Tibial nerve (tissue), 4 donors: ENCODE data around the gene ZNF775. TPM values are rescaled to one million over a fixed set of nuclear protein-coding genes. Genes with fewer than 3 reads are reported as not detected.

Source experiments
- DNase-seq, 2 donors: peaks; one replicate each; pipeline ENCODE4 v3.0.0-alpha.2; 2019; ENCODE audit warnings: low spot score in 2 of 2
- H3K27ac ChIP-seq, 4 donors: fragments of 200-600 bp; sonication (generic) in 3 of 4; one replicate each; pipeline ENCODE4 v1.5.1; 2017 to 2019; ENCODE audit warnings: mild to moderate bottlenecking in 1 of 4
- H3K27me3 ChIP-seq, 2 donors: fragments of 200-600 bp; sonication (generic) in 1 of 2; one replicate each; pipeline versions ENCODE4 v1.5.1 to v1.6.0; 2017 to 2019
- H3K36me3 ChIP-seq, 3 donors: fragments of 200-600 bp; sonication (generic); one replicate each; pipeline ENCODE4 v1.5.1; 2018 to 2019
- H3K4me1 ChIP-seq, 4 donors: fragments of 200-600 bp; sonication (generic) in 3 of 4; one replicate each; pipeline ENCODE4 v1.5.1; 2017 to 2019
- H3K4me3 ChIP-seq, 4 donors: fragments of 200-600 bp; sonication (generic) in 3 of 4; one replicate each; pipeline ENCODE4 v1.5.1; 2017 to 2019; ENCODE audit warnings: mild to moderate bottlenecking in 1 of 4, moderate library complexity in 1 of 4
- H3K9me3 ChIP-seq, 4 donors: fragments of 200-600 bp; sonication (generic) in 3 of 4; one replicate each; pipeline ENCODE4 v1.5.1; 2017 to 2019
- CTCF ChIP-seq, 5 experiments: fragments of 200-600 bp in 3 of 5; fragments of 450-650 bp in 2 of 5; sonication (generic) in 3 of 5; IDR thresholded peaks; one replicate each; pipeline ENCODE4 v1.5.1; 2016 to 2019; ENCODE audit warnings: antibody characterized with exemption in 5 of 5, mild to moderate bottlenecking in 3 of 5, moderate library complexity in 2 of 5
- EP300 ChIP-seq, 2 donors: sonication (generic); formaldehyde crosslinking; IDR thresholded peaks; one replicate each; pipeline ENCODE4 v1.6.1; 2017; ENCODE audit warnings: antibody characterized with exemption in 2 of 2, mild to moderate bottlenecking in 1 of 2
- POLR2A ChIP-seq, 2 donors: fragments of 450-650 bp; IDR thresholded peaks; one replicate each; pipeline ENCODE4 v1.6.1; 2017; ENCODE audit warnings: antibody characterized with exemption in 2 of 2, mild to moderate bottlenecking in 2 of 2, moderate library complexity in 2 of 2
- WGBS, 2 donors: methylation state at CpG; one replicate each; pipeline ENCODE4 v1.1.5; 2018; 5-methylcytosine and 5-hydroxymethylcytosine counted together
- total RNA-seq, 4 donors: library from RNA; depleted of rRNA; stranded (reverse); fragments of >200 nt; gene quantifications; one replicate each; pipeline ENCODE4 v1.1.0, GENCODE V29; 2016

ZNF775 gene
- total RNA-seq, 4 donors from 2014 or later = 5.9 to 14.3 (median 11.6) TPM

GRCh38 chr7:150359622-150360362, 19.3 kb upstream of the ZNF775 start:
- H3K27ac ChIP-seq = no peak overlapping the region
- no peaks in the 10 kb centered on the region for H3K36me3 ChIP-seq
- H3K4me3 ChIP-seq = no peak overlapping the region
- peaks cover 0 to 4% (median 2%) of the 10 kb centered on the region in 4 donors for H3K4me1 ChIP-seq
- 93 to 97% methylated on average over 2 of the region's 2 CpGs for WGBS, 2 donors
- TF ChIP-seq EP300 (IDR thresholded peaks at IDR 0.05) (no peak), CTCF (IDR thresholded peaks at IDR 0.05) (no peak), POLR2A (IDR thresholded peaks at IDR 0.05) (no peak)
- no peak for DNase-seq
- H3K9me3 ChIP-seq = no peaks in the 10 kb centered on the region
- no peaks in the 10 kb centered on the region for H3K27me3 ChIP-seq

GRCh38 chr7:150360363-150361058, 18.6 kb upstream of the ZNF775 start:
- Histone ChIP-seq H3K27ac (no peak overlapping the region), H3K4me3 (no peak overlapping the region)

GRCh38 chr7:150361402-150361801, 17.7 kb upstream of the ZNF775 start:
- WGBS, 2 donors = 60 to 67% methylated on average over 7 of the region's 7 CpGs
- Histone ChIP-seq H3K27ac (no peak overlapping the region), H3K27me3 (no peaks in the 10 kb centered on the region), H3K4me3 (no peak overlapping the region), H3K4me1 (peaks cover 0 to 4% (median 2%) of the 10 kb centered on the region in 4 donors), H3K9me3 (no peaks in the 10 kb centered on the region), H3K36me3 (no peaks in the 10 kb centered on the region)
- TF ChIP-seq CTCF (IDR thresholded peaks at IDR 0.05) = no peak
- DNase-seq = no peak

More at GRCh38 chr7:150360363-150361058, 18.6 kb upstream of the ZNF775 start:
- Histone ChIP-seq H3K4me1 (peaks cover 0 to 4% (median 2%) of the 10 kb centered on the region in 4 donors), H3K9me3 (no peaks in the 10 kb centered on the region), H3K27me3 (no peaks in the 10 kb centered on the region), H3K36me3 (no peaks in the 10 kb centered on the region)
- TF ChIP-seq POLR2A (IDR thresholded peaks at IDR 0.05) = no peak
- TF ChIP-seq CTCF (IDR thresholded peaks at IDR 0.05) = no peak
- TF ChIP-seq EP300 (IDR thresholded peaks at IDR 0.05) = no peak
- WGBS, 2 donors = 61 to 76% methylated on average over 5 of the region's 5 CpGs
- DNase-seq = no peak

- Histone ChIP-seq H3K4me3 (no peak overlapping the region), H3K36me3 (no peaks in the 10 kb centered on the region), H3K27me3 (no peaks in the 10 kb centered on the region), H3K27ac (no peak overlapping the region), H3K9me3 (no peaks in the 10 kb centered on the region), H3K4me1 (peaks cover 0 to 4% (median 2%) of the 10 kb centered on the region in 4 donors)
- no peak for TF ChIP-seq POLR2A (IDR thresholded peaks at IDR 0.05)
- no peak for TF ChIP-seq EP300 (IDR thresholded peaks at IDR 0.05)
- TF ChIP-seq CTCF (IDR thresholded peaks at IDR 0.05) = no peak
- no peak for DNase-seq
- WGBS, 2 donors = 72 to 76% methylated on average over 18 of the region's 18 CpGs
Observed at GRCh38 chr7:150361807-150362621, 17.1 kb upstream of the ZNF775 start.
